Kidney capillary endothelial cell (primary cell): ENCODE results near the gene CCL18.
A peak's percentile ranks its signal among the peaks of the same experiment; 100 is the strongest.
"Not testable (repeated sequence)": the region's sequence is repeated elsewhere in the genome, so short reads cannot be mapped to it uniquely, and the experiment has no call there.

Source experiments
- DNase-seq: peaks from one replicate; pipeline ENCODE4 v3.0.0-alpha.2; 2018; ENCODE audit warnings: low spot score

CCL18 gene, protein sequence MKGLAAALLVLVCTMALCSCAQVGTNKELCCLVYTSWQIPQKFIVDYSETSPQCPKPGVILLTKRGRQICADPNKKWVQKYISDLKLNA

DNA sequence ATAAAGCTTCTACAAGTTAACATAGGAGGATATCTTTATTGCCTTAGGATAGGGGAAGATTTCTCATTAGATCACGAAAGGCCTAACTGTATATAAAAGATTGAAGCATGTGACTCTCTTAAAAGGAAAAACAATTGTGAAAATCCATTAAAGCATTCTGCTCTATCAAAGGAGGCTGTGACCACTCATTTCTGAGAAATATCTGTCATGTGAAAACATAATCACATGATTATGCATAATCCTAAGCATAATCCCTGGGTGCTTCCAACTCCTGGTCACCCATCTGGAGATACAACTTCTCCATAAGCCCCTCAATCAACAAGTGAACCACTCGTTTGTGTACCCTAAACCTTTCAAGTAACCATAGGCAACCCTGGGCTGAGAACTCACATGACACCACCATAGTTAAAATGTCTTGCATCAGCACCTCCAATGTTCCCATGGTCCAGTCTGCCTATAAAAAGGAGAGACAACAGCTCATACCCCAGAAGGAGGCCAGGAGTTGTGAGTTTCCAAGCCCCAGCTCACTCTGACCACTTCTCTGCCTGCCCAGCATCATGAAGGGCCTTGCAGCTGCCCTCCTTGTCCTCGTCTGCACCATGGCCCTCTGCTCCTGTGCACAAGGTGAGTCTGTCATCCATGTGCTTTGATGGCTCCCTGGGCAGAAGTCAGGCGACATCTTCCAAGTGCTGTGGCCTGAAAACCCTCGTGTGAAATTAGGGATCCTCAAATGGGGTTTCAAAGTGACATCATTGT lies at the start of gene CCL18:
Gene CCL18 (plus strand): TSS at position 487 of the 756 bp plus-strand sequence. CDS start 71 bp downstream, at position 558.
- no peak for DNase-seq

DNA sequence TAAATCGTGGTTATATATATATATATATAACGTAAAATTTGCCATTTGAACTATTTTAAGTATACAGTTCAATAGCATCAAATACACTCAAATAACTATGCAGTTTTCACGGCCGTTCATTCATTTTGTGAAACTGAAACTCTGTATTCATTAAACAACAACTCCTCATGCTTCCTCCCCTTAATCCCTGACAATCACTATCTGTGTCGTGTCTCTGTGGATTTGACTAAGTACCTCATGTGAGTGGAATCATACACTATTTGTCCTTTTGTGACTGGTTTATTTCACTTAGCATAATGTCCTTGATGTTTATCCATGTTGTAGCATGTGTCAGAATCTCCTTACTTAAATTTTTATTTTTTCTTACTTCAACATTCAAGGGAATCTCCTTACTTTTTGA lies 49.1 kb upstream of the CCL18 start:
- no peak for DNase-seq

DNA sequence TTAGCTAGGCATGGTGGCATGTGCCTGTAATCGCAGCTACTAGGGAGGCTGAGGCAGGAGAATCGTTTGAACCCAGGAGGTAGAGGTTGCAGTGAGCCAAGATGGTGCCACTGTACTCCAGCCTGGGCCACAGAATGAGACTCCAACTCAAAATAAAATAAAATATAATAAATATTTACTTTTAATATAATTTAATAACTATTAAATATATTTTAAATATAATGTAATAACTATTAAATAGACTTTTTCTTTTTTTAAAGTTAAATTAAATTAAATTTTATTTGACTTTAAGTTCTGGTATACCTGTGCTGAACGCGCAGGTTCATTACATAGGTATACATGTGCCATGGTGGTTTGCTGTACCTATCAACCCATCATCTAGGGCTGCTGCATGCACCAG lies 48.2 kb upstream of the CCL18 start:
- not testable (repeated sequence) for DNase-seq

DNA sequence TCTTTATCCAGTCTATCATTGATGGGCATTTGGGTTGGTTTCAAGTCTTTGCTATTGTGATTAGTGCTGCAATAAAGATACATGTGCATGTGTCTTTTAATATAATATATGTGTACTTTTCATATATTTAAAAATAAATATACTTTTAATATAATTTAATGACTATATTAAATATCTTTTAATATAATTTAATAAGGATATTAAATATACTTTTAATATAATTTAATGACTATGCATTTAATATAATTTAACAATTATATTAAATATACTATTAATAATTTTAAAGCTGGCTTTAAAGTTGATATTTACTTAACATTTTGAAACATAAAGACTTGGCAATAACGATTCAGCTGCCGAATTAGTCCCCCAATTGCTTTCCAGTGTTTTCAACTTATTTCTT lies 47.5 kb upstream of the CCL18 start:
- DNase-seq: no peak

DNA sequence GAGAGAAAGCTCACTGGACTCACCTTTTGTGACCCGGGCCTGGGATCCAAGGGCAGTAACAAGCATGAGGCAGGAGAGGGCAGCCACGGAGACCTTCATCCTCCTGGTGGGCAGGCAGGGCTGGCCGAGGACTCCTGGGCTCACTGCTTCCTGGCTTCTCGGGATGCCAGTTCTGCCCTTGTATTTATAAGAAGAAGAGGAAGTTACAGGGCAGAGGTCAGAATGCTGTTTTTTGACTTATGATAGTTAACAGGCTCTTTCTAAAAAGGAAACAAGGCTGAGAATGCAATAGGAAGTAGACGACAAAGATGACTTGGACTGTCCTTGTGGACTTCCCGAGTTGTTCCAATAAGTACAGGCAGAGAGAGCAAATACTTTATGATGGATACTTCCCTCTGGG lies 46.3 kb upstream of the CCL18 start, which contains the start of gene CCL23:
Gene CCL23 (minus strand): TSS at position 174 of the 400 bp plus-strand sequence. CDS start 75 bp downstream, at position 99.
- peak; percentile 7 for DNase-seq

DNA sequence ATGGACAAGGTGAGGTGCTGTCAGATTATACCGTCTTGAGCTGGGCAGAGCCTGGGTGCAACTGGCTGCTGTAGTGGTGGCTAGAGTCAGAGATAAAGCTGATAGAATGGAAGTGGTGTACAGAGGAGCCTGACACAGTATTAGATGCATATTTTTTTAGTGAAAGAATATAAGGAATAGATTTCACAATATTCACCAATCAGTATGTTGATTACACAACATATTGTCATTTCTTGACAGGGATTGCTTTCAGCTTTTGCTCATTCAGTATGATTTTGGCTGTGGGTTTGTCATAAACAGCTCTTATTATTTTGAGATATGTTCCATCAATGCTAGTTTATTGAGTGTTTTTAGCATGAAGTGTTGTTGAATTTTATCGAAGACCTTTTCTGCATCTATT lies 44.6 kb upstream of the CCL18 start:
- DNase-seq: no peak

DNA sequence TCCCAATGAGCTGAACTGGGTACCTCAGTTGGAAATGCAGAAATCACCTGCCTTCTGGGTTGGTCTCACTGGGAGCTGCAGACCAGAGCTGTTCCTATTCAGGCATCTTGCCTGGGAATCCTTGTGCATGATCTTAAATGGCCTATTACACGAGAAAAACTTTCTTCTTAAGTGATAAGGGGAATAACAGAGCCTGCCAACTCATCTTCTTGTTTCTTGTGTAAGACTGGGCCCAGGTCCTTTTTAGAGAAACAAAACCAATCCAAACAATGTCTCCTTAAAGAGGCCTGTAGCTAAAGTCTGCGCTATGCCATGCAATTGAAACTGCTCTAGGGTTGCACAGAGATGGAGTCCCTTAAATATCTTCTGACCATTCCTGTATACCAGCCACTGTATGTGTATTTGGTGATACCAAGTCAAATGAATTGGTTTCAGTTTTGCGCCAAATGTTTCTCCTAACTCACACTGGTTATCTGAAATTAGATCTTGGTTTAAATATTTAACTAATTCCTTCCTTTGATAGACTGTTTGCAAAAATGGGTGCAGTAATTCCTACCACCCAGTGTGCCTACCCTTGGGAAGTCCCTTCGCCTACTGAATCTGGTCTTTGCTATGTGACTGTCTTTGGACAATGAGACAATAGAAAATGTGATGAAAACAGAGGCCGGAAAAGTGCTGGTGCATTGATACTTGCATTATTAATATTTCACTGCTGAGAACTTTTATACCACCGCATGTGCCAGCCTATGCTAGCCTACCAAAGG lies 39.8 kb upstream of the CCL18 start:
- no peak for DNase-seq

DNA sequence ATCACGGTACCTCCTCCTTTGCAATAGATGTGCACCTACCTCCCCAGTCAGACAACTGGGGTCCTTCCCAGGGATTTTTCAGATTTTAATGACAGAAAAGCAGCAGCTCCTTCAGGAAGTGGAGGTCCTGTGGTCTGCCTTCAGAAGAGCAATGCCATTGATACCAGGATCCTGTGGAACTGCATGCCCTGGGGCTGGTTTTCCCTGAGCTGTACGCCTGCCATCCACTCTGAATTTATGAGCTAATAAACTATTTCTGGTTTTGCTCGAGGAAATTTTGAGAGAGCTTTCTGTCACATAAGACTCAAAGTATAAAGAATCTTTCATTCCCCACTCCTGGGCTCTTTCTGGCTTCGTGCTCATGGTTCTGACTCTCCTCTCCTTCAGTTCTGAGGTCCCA lies 36.3 kb upstream of the CCL18 start:
- no peak for DNase-seq

DNA sequence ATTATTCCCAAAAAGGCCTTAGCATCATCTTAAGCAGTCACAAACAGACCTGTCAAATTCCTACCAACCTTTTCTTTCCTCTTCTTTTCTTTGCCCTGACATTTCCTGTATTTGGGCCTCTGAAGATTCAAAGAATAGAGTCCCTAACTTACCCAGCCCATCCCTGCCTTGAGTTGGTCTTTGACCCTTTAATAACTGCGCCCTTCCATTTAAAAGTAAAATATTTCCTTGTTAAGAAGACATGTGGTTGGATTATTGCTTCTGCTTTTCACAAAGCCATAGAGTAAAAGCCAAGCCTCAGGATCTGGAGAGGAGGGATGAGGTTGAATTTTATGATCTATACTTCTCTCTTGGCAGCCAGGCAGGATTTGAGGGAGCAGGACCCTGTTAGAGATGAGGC lies 33.1 kb upstream of the CCL18 start:
- no peak for DNase-seq

DNA sequence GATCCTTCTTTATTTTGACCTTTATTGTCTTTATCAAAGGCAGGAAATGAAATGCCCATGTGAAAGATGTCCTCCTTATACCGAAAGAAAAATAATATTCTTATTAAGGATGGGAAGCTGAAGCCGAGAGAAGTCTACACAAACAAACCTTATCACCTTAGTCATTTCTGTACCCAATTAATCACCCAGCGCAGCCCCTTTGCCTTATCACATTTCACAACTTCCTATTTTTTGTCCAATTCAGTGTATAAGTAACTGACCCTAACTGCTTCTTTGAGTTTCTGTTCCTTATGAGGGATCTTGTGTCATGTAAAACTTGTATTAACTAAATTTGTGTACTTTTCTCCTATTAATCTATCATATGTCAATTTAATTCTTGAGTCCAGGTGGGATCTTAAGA lies 29.9 kb upstream of the CCL18 start:
- no peak for DNase-seq

DNA sequence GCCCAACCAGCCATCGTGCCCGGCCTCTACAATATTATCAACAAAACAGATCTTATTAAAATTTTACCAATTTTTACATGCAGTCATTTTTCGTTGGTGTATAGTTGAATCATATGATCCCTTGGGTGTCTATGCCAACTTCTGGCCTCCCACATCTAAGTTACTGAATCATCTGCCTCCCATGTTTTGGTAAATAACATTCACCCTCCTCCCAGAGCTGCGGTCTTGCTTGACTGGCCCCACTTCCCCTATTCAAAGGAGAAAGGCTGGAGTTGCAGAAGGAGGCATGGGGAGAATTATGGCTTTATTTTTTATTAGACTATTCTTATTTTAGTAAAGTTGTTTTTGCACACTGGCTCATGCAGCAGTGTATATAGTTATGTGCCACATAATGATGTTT lies 27.8 kb upstream of the CCL18 start:
- DNase-seq: no peak

DNA sequence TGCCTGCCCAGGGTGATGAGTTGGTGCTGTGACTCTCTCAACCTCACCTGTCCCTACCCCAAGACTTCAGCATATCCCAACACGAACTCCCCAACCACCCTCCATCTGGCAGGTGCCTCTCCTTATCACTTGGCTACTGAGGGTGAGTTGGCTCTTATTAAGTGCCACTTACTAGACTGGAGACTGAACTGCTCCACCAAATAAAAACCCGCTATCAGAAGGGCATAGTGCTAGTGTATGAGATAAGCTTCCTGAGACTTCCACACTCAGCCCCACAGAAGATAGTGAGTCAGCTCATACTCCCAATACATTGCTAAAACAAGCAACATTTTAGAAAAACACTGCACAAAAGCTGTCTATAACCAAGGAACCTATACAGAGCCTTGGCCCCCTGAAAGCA lies 16.0 kb upstream of the CCL18 start:
- no peak for DNase-seq

DNA sequence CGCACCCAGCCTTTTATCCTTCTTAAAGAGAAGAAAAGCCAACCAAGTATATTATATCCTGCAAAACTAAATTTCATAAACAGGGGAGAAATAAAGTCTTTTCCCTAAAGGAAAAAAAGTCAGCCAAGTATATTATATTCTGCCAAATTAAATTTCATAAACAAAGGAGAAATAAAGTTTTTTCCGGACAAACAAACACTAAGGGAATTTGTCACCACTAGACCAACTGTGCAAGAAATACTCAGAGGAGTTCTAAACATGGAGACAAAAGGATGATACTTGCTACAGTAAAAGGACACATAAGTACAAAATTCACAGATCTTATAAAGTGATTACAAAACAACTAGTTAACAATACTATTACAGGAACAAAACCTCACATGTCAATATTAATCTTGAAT lies 14.4 kb upstream of the CCL18 start:
- no peak for DNase-seq

DNA sequence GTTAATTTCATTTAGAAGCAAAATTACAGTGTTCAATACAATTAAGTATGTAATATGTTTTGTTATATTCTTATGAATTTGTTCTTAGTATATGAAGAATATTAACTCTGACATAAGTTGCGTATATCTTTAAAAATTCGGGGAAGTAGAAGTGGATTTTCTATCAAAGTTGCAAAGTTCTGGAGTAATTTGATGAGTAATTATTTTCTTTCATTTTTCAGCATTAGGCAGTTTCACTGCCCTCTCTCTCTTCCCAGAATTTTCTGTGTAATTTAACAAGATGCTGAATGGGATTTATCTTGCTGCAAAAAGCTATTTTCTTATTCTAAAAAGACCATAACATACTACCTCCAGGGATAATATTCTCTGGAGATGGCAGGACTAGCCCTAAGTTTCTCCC lies 8.9 kb upstream of the CCL18 start:
- DNase-seq: no peak

DNA sequence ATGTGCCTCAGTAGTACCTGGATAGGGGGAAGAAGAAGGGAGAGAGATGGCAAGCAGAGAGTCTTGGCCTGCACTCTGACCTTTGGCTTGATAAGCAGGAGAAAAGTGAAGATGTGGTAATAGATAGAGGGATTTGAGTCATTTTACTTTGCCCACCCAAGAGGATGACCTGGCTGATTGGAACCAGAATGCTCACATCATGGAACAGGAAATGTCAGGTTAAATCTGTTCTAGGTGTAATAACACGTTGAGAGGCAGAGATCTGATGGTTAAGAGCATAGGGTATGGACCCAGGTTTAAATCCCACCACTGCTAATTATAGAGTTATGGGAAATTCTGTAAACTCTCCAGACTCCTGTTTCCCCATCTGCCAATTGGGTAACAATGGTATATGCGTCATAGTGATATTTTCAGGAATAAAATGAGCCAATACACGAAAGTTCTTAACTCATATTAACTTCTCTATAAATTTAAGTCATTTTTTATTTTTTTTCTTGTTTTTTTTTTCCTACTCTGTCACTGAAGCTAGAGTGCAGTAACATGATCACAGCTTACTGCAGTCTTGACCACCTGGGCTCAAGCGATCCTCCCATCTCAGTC lies 8.1 kb upstream of the CCL18 start:
- DNase-seq: no peak

DNA sequence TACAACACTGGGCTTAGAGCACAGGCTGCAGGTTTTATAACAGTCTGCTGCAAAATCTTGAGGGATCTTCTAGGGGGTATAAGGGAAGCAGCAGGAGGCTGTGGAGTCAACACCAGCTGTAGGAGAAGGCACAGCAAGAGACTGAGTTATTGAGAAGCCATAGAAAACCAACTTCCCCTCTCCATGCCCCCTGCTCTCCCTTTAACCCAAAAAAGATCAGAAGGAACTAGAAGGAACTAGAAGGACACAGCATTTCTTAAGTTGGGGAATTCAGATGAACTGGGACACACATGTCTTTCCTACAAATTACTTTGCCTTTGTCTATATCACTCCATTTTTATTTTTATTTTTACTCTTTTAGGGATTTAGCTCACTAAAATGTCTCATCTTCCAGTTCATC lies 6.2 kb upstream of the CCL18 start:
- no peak for DNase-seq

DNA sequence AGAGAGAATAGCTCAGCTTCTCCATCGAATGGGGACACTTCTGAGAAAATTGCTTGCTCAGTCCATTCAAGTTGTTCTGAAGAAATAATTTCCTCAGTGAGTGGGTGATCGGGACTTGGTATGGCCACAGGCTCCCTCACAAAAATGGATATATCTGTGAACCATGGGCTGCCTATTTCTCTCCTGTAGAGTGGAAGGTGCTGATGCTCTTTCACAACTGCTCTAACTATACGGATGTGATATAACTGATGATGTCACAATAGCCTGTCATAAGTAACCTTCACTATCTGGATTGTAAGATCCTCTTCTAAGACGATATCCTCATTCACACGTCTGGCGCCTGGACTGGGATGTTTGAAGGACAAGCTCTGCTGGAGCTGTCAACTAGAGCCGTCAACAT lies 4.7 kb upstream of the CCL18 start:
- DNase-seq: no peak

DNA sequence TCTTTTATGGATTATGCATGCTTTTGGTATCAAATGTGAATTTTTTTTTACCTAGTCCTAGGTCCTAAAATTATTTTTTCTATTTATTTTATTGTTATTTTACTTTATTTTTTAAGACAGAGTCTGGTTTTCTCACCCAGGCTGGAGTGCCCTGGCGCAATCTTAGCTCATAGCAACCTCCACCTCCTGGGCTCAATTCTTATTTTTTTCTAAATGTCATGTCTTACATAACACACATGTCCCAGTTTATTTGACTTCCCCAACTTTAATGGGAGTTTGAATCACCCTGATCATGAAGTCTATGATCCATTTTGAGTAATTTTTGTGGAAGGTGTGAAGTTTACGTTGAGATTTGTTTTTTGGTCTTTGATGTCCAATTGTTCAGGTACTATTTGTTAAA lies 3.3 kb upstream of the CCL18 start:
- no peak for DNase-seq

DNA sequence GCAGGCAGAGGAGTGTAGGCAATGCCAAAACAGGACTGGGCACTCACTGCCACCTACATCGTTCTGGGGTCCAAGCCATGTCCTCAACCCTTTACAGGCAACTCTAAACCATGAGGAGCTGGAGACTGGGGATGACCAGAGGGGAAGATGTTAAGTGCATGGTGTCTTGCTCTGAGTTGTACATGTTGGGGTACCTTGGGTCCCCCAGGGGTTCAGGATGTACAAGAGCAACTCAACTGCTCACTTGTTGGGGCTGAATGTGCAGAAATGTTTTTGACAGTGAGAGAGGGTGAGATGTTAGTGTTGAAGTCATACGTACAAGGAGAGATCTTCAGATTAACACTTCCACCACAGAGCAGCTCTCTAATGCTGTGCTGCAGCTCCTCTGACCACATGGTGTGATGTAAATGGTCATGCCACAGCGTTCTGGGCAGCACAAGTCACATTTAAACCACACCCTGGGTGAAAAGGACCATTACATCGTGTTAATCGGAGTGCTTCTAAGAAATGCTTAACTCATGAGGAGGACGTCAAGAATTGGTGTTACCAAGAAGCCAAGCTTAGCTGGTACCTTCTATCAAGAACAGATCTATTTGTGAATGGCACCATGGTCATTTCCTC lies 2.4 kb downstream of the CCL18 start:
- DNase-seq: no peak

DNA sequence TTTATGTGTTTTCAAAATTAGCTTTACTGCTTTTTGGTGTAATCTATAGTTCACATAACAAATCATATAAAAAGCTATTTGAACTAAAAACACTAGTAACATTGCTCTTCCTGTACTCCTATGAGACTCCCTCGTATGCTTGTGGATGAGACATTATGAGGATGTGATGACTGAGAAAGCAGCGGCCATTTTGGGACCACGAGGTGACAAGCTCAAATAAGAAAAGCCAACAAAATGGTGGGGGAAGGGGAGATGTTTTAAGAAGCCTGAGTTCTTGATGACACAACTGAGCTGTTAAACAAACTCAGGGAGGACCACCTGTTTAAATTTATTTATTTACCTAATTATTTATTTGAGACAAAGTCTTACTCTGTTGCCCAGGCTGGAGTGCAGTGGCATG lies 4.5 kb downstream of the CCL18 start:
- no peak for DNase-seq

DNA sequence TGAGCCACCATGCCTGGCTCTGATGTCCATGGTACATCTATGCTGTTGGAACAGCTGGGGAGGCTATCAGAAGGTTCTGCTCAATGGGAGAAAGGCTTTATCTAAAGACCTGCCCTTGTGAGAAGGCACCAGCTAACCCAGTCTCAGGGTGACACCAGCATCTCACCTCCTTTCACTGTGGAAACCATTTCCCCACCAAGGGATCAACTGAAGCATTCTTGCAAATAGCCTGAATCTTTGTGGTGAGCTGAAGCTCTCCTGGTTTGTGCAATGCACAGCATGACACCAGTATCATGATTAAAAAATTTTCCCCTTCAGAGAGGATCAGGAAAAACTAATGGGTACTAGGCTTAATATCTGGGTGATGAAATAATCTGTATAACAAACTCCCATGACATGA lies 5.1 kb downstream of the CCL18 start:
- no peak for DNase-seq

DNA sequence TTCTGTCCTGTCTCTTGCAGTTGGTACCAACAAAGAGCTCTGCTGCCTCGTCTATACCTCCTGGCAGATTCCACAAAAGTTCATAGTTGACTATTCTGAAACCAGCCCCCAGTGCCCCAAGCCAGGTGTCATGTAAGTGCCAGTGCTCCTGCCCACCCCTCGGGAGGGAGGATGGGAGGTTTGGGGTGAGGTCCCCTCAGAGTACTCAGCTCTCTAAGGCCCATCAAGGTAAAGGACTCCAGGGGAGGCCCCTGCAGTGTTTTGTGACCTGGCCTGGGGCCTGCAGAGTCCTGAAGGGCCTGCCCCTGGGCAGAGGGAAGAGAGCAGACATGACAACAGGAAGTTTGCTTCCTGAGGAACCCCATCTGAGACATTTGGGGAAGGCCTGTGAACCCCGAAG lies 6.4 kb downstream of the CCL18 start:
- no peak for DNase-seq

DNA sequence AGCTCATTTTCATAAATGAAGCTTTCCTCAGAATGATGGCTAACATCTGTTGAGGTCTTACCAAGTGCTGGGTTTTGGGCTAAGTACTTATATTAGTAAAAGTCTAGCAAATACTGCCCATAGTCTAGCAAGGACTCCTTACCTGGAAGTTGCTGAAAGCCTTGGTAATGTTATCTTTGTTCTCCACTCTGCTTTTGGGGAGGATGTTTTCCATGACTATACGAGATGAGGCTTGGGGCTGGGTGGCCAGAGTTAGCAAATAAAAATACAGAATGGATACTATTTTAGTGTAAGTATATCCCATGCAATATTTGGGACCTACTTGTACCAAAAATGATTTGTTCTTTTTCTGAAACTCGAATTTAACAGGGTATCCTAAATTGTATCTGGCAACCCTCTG lies 7.7 kb downstream of the CCL18 start:
- no peak for DNase-seq
